HEK293 (cell line): ENCODE measurements around the gene ZNF514.

Experiments
- CTCF ChIA-PET: fragments of 350-600 bp; formaldehyde crosslinking; extraction: SDS; loops from one replicate; lab custom pipeline; 2021; ENCODE audit warnings: antibody characterized with exemption; lab: Yijun Ruan, JAX
- POLR2A ChIA-PET: fragments of 300-600 bp; formaldehyde crosslinking; extraction: SDS; loops from one replicate; lab custom pipeline; 2020; ENCODE audit warnings: antibody characterized with exemption, inconsistent platforms; lab: Yijun Ruan, JAX
- H3K27ac ChIP-seq: fragments of 200-500 bp; sonication (Bioruptor generic); 2 replicates; pipeline ENCODE4 v1.5.1; 2014; ENCODE audit warnings: low read depth, low read length, control low read depth, inconsistent platforms; ENCODE audit errors: extremely low read depth
- H3K36me3 ChIP-seq, 2 experiments: fragments of 200-500 bp in 1 of 2; sonication (Bioruptor generic) in 1 of 2; 1 replicate in 1 of 2; 2 replicates in 1 of 2; pipeline ENCODE4 v1.5.1; 2014 to 2017; ENCODE audit warnings: inconsistent platforms in 2 of 2, low read length in 2 of 2; ENCODE audit not compliant: control insufficient read depth in 2 of 2, insufficient read depth in 1 of 2
- H3K4me1 ChIP-seq: fragments of 200-500 bp; sonication (Bioruptor generic); 2 replicates; pipeline ENCODE4 v1.5.1; 2014; ENCODE audit warnings: mild to moderate bottlenecking, low read length, inconsistent platforms; ENCODE audit not compliant: control insufficient read depth, insufficient read depth
- H3K4me3 ChIP-seq: 2 replicates; pipeline ENCODE4 v1.5.1; 2011; ENCODE audit warnings: low read depth, mild to moderate bottlenecking, control low read depth, low read length, moderate library complexity
- H3K9me3 ChIP-seq: fragments of 200-500 bp; sonication (Bioruptor generic); 2 replicates; pipeline ENCODE4 v1.5.1; 2014; ENCODE audit warnings: low read depth, low read length, inconsistent platforms; ENCODE audit not compliant: control insufficient read depth, insufficient read depth
- KLF1 ChIP-seq: fragments of 450-650 bp; formaldehyde crosslinking; IDR thresholded peaks from 2 replicates; pipeline ENCODE4 v1.5.1; 2016; ENCODE audit warnings: missing biosample characterization, missing genetic modification characterization
- SETDB1 ChIP-seq: IDR thresholded peaks from one replicate; pipeline ENCODE4 v1.6.1; 2017; ENCODE audit warnings: mild to moderate bottlenecking, low read length, moderate library complexity, mixed read lengths; ENCODE audit not compliant: insufficient read length
- ZBTB20 ChIP-seq: fragments of 450-650 bp; formaldehyde crosslinking; IDR thresholded peaks from 2 replicates; pipeline ENCODE4 v1.5.1; 2016; ENCODE audit warnings: missing biosample characterization, missing genetic modification characterization
- ZNF146 ChIP-seq: fragments of 450-650 bp; formaldehyde crosslinking; IDR thresholded peaks from 2 replicates; pipeline ENCODE4 v1.5.1; 2016; ENCODE audit warnings: missing biosample characterization, missing genetic modification characterization
- ZNF175 ChIP-seq: fragments of 450-650 bp; formaldehyde crosslinking; IDR thresholded peaks from 2 replicates; pipeline ENCODE4 v1.5.1; 2016; ENCODE audit warnings: missing biosample characterization, missing genetic modification characterization
- ZNF18 ChIP-seq: fragments of 450-650 bp; formaldehyde crosslinking; IDR thresholded peaks from 2 replicates; pipeline ENCODE4 v1.5.1; 2016; ENCODE audit warnings: missing biosample characterization, missing genetic modification characterization
- ZNF184 ChIP-seq: fragments of 450-650 bp; IDR thresholded peaks from 2 replicates; pipeline ENCODE4 v1.5.1; 2018; ENCODE audit warnings: missing biosample characterization, mild to moderate bottlenecking, missing genetic modification characterization
- ZNF239 ChIP-seq: fragments of 450-650 bp; formaldehyde crosslinking; IDR thresholded peaks from 2 replicates; pipeline ENCODE4 v1.5.1; 2016; ENCODE audit warnings: missing biosample characterization, missing genetic modification characterization
- ZNF404 ChIP-seq: fragments of 450-650 bp; formaldehyde crosslinking; IDR thresholded peaks from 2 replicates; pipeline ENCODE4 v1.5.1; 2017; ENCODE audit warnings: missing biosample characterization, missing genetic modification characterization
- ZNF514 ChIP-seq: fragments of 450-650 bp; formaldehyde crosslinking; IDR thresholded peaks from 2 replicates; pipeline ENCODE4 v1.5.1; 2016; ENCODE audit warnings: missing biosample characterization, missing genetic modification characterization
- ZXDB ChIP-seq: fragments of 450-650 bp; formaldehyde crosslinking; IDR thresholded peaks from 2 replicates; pipeline ENCODE4 v1.5.1; 2016; ENCODE audit warnings: missing biosample characterization, missing genetic modification characterization
- TF ChIP-seq, protein P1 (sequence below): fragments of 450-650 bp; formaldehyde crosslinking; IDR thresholded peaks from 2 replicates; pipeline ENCODE4 v1.5.1; 2016; ENCODE audit warnings: missing biosample characterization, missing genetic modification characterization
- TF ChIP-seq, protein P2 (sequence below): fragments of 450-650 bp; formaldehyde crosslinking; IDR thresholded peaks from 2 replicates; pipeline ENCODE4 v1.5.1; 2016; ENCODE audit warnings: missing biosample characterization, missing genetic modification characterization
- TF ChIP-seq, protein P3 (sequence below): fragments of 450-650 bp; formaldehyde crosslinking; optimal IDR thresholded peaks from 2 replicates; pipeline ENCODE3; 2016; ENCODE audit warnings: missing biosample characterization, mild to moderate bottlenecking, missing genetic modification characterization
- TF ChIP-seq, protein P4 (sequence below): fragments of 450-650 bp; formaldehyde crosslinking; IDR thresholded peaks from 2 replicates; pipeline ENCODE4 v1.5.1; 2016; ENCODE audit warnings: missing biosample characterization, missing genetic modification characterization
- TF ChIP-seq, protein P5 (sequence below): fragments of 450-650 bp; formaldehyde crosslinking; IDR thresholded peaks from 2 replicates; pipeline ENCODE4 v1.5.1; 2016; ENCODE audit warnings: missing biosample characterization, missing genetic modification characterization

The ZNF514 gene

GRCh38 chr2:95185973-95186372, 26.3 kb upstream of the ZNF514 start (continued):
- TF ChIP-seq, protein P1, sequence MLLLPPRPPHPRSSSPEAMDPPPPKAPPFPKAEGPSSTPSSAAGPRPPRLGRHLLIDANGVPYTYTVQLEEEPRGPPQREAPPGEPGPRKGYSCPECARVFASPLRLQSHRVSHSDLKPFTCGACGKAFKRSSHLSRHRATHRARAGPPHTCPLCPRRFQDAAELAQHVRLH (tag by site-specific recombination) = no peak
- TF ChIP-seq ZNF239 (tag by site-specific recombination) (no peak), ZBTB20 (tag by site-specific recombination) (no peak), ZNF146 (no peak)
- TF ChIP-seq, protein P2, sequence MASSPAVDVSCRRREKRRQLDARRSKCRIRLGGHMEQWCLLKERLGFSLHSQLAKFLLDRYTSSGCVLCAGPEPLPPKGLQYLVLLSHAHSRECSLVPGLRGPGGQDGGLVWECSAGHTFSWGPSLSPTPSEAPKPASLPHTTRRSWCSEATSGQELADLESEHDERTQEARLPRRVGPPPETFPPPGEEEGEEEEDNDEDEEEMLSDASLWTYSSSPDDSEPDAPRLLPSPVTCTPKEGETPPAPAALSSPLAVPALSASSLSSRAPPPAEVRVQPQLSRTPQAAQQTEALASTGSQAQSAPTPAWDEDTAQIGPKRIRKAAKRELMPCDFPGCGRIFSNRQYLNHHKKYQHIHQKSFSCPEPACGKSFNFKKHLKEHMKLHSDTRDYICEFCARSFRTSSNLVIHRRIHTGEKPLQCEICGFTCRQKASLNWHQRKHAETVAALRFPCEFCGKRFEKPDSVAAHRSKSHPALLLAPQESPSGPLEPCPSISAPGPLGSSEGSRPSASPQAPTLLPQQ (tag by site-specific recombination) = no peak

- CTCF ChIA-PET = interaction anchor here (0.5 to 0.6 kb wide), 2 partner anchors 43 to 47 kb away, joined by 3 to 7 read pairs; no protein-coding TSS in a partner anchor
- no peaks in the 10 kb centered on the region for H3K4me1 ChIP-seq
- TF ChIP-seq, protein P3, sequence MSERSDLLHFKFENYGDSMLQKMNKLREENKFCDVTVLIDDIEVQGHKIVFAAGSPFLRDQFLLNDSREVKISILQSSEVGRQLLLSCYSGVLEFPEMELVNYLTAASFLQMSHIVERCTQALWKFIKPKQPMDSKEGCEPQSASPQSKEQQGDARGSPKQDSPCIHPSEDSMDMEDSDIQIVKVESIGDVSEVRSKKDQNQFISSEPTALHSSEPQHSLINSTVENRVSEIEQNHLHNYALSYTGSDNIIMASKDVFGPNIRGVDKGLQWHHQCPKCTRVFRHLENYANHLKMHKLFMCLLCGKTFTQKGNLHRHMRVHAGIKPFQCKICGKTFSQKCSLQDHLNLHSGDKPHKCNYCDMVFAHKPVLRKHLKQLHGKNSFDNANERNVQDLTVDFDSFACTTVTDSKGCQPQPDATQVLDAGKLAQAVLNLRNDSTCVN (tag by site-specific recombination) = no peak
- no peak for TF ChIP-seq ZNF514
- TF ChIP-seq, protein P4, sequence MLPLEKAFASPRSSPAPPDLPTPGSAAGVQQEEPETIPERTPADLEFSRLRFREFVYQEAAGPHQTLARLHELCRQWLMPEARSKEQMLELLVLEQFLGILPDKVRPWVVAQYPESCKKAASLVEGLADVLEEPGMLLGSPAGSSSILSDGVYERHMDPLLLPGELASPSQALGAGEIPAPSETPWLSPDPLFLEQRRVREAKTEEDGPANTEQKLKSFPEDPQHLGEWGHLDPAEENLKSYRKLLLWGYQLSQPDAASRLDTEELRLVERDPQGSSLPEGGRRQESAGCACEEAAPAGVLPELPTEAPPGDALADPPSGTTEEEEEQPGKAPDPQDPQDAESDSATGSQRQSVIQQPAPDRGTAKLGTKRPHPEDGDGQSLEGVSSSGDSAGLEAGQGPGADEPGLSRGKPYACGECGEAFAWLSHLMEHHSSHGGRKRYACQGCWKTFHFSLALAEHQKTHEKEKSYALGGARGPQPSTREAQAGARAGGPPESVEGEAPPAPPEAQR (tag by site-specific recombination) = no peak
- TF ChIP-seq, protein P5, sequence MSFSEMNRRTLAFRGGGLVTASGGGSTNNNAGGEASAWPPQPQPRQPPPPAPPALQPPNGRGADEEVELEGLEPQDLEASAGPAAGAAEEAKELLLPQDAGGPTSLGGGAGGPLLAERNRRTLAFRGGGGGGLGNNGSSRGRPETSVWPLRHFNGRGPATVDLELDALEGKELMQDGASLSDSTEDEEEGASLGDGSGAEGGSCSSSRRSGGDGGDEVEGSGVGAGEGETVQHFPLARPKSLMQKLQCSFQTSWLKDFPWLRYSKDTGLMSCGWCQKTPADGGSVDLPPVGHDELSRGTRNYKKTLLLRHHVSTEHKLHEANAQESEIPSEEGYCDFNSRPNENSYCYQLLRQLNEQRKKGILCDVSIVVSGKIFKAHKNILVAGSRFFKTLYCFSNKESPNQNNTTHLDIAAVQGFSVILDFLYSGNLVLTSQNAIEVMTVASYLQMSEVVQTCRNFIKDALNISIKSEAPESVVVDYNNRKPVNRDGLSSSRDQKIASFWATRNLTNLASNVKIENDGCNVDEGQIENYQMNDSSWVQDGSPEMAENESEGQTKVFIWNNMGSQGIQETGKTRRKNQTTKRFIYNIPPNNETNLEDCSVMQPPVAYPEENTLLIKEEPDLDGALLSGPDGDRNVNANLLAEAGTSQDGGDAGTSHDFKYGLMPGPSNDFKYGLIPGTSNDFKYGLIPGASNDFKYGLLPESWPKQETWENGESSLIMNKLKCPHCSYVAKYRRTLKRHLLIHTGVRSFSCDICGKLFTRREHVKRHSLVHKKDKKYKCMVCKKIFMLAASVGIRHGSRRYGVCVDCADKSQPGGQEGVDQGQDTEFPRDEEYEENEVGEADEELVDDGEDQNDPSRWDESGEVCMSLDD (tag by site-specific recombination) = no peak
- TF ChIP-seq KLF1 (tag by site-specific recombination) = no peak
- no peak for TF ChIP-seq ZNF18
- no peak for TF ChIP-seq ZNF184 (tag by site-specific recombination)
- no peak for TF ChIP-seq ZNF175 (tag by site-specific recombination)
- H3K36me3 ChIP-seq = peaks cover 10 to 25% of the 10 kb centered on the region in 2 experiments
- H3K4me3 ChIP-seq = no peak overlapping the region
- no peak overlapping the region for H3K27ac ChIP-seq
- H3K9me3 ChIP-seq = no peaks in the 10 kb centered on the region
- POLR2A ChIA-PET = interaction anchor here (0.5 kb wide), 1 partner anchor 1564 kb away, joined by 6 read pairs; no protein-coding TSS in a partner anchor
Measured at GRCh38 chr2:95185197-95185596, 25.5 kb upstream of the ZNF514 start.

GRCh38 chr2:95181774-95182173, 22.1 kb upstream of the ZNF514 start:
- H3K4me3 ChIP-seq = no peak overlapping the region
- ChIA-PET CTCF (interaction anchor here (0.7 kb wide), 1 partner anchor 351 kb away, joined by 3 read pairs; no protein-coding TSS in a partner anchor), POLR2A (no interaction called here)

More at GRCh38 chr2:95181774-95182173, 22.1 kb upstream of the ZNF514 start:
- no peak overlapping the region for H3K27ac ChIP-seq
- H3K36me3 ChIP-seq = peaks cover 11 to 51% of the 10 kb centered on the region in 2 experiments
- no peaks in the 10 kb centered on the region for H3K4me1 ChIP-seq
- TF ChIP-seq SETDB1 (peak; percentile 24), ZNF404 (tag by site-specific recombination) (no peak), ZXDB (tag by site-specific recombination) (no peak)
- no peaks in the 10 kb centered on the region for H3K9me3 ChIP-seq
